ENCODE results near the gene BTF3.

BTF3 gene

GRCh38 chr5:73525606-73526203, 27.5 kb downstream of the BTF3 start:
- no peak for DNase-seq

GRCh38 chr5:73528248-73528647, 30.0 kb downstream of the BTF3 start:
- no peak for DNase-seq

DNA sequence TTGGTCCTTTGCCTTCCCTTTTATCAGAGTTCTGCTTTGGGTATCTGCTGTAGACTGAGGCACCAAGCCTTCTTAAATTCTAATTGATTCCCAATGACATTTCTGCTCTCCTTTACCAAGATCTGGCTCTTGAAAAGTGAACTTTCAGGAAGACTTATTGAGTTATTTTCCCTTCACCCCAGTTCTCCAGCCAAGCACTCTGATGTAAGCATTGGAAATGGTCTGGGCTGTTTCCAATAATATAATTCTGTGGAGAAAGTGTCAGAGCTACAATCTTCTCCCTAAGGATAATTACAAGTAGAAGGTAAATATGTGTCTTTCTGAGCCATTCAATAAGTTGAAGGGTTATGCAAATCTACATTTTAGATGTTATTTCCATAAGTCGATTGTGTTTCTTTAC, 30.8 kb downstream of the BTF3 start:
- DNase-seq: no peak

DNA sequence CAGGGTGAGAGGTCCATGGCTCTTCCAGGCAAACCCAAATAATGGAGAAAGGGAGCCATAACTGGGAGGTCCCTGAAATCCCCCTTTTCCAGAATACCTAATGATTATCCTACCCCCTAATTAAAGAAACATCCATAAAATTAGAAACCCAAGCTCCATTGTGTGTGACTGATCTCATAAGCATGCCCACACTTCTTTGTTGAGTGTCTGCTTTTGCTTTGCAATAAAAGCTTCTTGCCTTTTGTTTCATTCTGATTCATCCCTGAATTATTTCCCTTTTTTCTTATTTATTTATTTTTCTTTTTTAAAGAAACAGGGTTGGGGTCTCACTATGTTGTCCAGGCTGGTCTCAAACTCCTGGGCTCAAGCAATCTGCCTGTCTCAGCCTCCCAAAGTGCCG, 33.1 kb downstream of the BTF3 start:
- no peak for DNase-seq

DNA sequence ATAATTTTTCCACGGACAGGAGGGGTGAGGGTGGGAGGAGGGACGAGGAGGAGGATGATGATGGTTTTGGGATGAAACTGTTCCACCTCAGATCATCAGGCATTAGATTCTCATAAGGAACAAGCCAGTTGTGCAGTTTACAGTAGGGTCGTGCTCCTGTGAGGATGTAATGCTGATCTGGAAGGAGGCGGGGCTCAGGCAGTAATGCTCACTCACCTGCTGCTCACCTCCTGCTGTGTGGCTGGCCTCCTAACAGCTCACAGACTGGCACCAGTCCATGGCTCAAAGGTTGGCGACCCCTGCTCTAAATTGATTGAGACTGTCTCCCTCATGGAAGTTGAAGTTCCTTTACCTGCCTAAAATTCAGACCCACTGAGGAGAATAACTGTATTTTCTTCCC, 34.0 kb downstream of the BTF3 start:
- no peak for DNase-seq

DNA sequence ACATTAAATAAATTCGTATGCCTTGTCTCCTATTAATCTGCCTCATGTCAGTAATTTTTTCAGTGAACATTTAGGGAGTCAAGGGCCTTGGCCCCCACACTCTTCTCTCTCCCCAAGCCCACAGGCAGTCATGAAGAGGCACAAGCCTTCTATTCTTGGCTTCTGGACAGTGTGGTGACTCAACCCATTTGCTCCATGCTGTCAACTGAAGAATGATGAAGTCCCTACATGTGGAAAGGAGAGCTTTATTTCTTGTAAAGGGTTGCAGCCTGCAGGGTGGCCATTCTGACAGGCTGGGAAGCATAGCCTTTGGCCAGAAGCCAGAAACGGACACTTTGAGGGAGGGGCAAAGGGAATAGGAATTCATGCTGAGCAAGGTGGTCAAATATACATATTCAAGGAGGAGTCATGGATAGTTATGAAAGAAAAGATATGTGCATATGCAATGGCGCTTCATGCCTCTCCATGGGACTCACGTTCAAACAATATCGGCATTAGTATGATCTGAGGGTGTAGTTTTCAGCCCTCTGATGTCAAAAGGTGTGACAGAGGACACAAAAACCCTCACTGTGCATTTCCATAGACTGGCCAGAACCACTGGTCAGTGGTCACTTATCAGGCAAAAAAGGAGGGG, 35.9 kb downstream of the BTF3 start:
- DNase-seq: no peak

DNA sequence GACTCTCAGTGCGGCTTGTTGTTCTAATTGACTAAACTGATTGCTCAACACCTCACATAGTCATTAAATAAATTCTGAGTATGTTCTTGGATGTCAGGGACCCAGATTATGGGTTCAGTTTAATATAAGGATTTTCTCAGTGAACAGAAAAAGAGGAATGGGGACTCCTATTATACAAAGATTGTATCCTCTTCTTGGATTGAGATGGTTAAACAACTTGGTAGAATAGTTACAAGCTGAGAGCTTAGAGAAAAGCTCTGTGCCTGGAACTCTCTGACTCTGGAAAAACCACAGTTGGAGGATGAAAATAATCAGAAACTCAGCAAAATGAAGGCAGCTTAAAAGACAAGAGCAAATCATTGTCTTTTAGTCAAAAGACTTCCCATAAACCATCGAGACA, 36.7 kb downstream of the BTF3 start:
- no peak for DNase-seq

GRCh38 chr5:73539730-73540129, 41.5 kb downstream of the BTF3 start:
- DNase-seq: no peak

DNA sequence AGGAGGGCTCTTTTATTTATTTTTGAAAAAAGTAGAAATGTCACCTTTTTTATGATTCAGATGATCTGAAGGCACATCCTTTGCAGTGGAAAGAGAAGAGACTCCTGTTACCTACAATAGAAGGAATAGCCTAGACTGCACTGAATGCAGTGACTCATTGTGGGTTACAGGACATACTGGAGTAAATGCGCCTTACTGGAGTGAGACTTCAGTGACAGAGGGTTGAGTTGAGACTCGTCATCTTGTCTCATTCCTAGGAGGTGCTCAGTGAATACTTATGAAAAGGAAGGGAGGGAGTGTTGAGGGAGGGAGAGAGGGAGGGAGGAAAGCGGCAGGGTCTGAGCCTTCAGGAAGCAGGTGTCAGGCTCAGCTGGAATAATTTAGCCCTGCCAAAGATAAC, 42.0 kb downstream of the BTF3 start:
- no peak for DNase-seq

- no peak for DNase-seq
These were observed 43.8 kb downstream of the BTF3 start for GRCh38 chr5:73542020-73542419.

GRCh38 chr5:73544429-73545402, 46.5 kb downstream of the BTF3 start:
- DNase-seq: no peak

DNA sequence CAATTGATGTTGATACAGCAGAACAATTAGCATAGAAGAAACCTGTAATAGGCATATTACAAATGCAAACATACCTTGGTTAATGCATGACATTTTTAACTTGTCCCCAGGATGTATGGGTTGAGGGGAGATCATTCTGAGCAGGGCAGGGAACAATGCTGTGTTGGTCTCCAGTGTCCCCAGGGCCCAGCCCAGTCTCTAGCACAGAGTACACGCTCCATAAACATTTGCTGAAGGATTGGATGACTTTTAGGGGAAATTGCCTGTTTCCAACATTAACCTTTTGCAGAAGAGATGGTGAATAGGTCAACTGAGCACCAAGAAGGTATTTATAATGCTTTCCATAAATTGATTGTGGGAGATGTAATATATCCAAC, 47.1 kb downstream of the BTF3 start:
- DNase-seq: no peak

DNA sequence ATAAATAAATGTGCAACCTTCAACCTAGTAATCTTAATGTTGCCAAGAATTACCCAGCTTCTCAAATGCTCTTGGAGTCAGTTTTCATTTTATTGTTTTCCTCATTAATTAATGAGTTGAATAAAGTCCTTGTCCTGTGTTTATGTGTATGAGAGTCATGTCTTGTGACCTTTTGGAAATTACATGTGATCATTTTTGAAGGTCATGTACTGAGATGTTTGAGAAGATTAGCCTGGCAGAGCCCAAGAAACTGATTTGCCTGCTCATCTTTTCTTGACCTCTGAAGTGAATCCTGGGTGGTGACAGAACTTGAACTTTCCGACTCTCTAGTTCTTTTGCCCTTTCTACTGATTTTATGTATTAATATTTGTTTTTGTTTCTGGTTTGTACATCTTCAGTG, 51.8 kb downstream of the BTF3 start:
- DNase-seq: no peak

DNA sequence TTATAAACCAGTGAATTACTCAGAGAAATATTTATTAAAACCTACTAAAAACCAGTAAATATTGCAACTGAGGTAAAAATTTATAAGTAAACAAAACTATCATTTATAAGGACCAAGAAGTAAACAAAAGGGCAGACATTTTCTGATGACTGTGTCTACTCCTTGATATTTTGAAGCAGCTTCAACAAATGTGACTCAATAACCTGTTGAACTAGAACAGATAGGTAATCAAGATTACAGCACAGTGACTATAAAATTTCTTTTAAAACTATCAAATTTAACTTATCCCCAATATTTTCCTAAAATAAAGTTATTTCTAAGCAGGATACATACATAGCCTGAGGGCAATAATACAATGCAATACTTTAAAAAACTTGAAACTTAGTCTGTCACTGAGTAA, 54.4 kb downstream of the BTF3 start:
- no peak for DNase-seq
